H9 (cell line): Measurements from ENCODE around the gene ITM2B. TPM values are rescaled to one million over a fixed set of nuclear protein-coding genes. Genes with fewer than 3 reads are reported as not detected.

Experiments used
- DNase-seq: peaks from one replicate; pipeline ENCODE4 v3.0.0-alpha.2; 2017
- H2AFZ ChIP-seq: one replicate; pipeline ENCODE4 v1.6.1; 2013; ENCODE audit warnings: mild to moderate bottlenecking, low read length, control low read depth, moderate library complexity
- H2AK5ac ChIP-seq: 2 replicates; pipeline ENCODE4 v1.6.1; 2013; ENCODE audit warnings: low read length, control low read depth, mixed read lengths; ENCODE audit not compliant: insufficient read length
- H2BK120ac ChIP-seq: one replicate; pipeline ENCODE4 v1.6.1; 2013; ENCODE audit warnings: low read depth, mild to moderate bottlenecking, low read length, control low read depth, inconsistent platforms; ENCODE audit not compliant: poor library complexity, severe bottlenecking
- H2BK12ac ChIP-seq: 2 replicates; pipeline ENCODE4 v1.6.1; 2013; ENCODE audit warnings: low read length, control low read depth, mixed read lengths, low read depth; ENCODE audit not compliant: insufficient read length
- H2BK15ac ChIP-seq: 2 replicates; pipeline ENCODE4 v1.6.1; 2013; ENCODE audit warnings: low read depth, low read length, control low read depth
- H2BK20ac ChIP-seq: one replicate; pipeline ENCODE4 v1.6.1; 2013; ENCODE audit warnings: low read depth, mild to moderate bottlenecking, low read length, control low read depth, inconsistent platforms; ENCODE audit not compliant: poor library complexity, severe bottlenecking
- H2BK5ac ChIP-seq: 2 replicates; pipeline ENCODE4 v1.6.1; 2013; ENCODE audit warnings: low read length, control low read depth, mixed read lengths; ENCODE audit not compliant: insufficient read length
- H3K14ac ChIP-seq: 2 replicates; pipeline ENCODE4 v1.6.1; 2013; ENCODE audit warnings: low read length, control low read depth; ENCODE audit not compliant: insufficient read depth
- H3K18ac ChIP-seq: 2 replicates; pipeline ENCODE4 v1.6.1; 2013; ENCODE audit warnings: low read depth, mild to moderate bottlenecking, mixed read lengths, low read length, control low read depth; ENCODE audit not compliant: insufficient read length
- H3K23ac ChIP-seq: 2 replicates; pipeline ENCODE4 v1.6.1; 2013; ENCODE audit warnings: low read length, control low read depth, mixed read lengths, low read depth; ENCODE audit not compliant: insufficient read length
- H3K23me2 ChIP-seq: 2 replicates; pipeline ENCODE4 v1.6.1; 2013; ENCODE audit warnings: low read depth, mild to moderate bottlenecking, mixed read lengths, low read length, control low read depth; ENCODE audit not compliant: insufficient read length, poor library complexity, severe bottlenecking
- H3K27ac ChIP-seq: 2 replicates; pipeline ENCODE4 v1.5.1; 2013; ENCODE audit warnings: low read length, control low read depth, mixed read lengths, low read depth; ENCODE audit not compliant: insufficient read length
- H3K27me3 ChIP-seq: 2 replicates; pipeline ENCODE4 v1.6.1; 2013; ENCODE audit warnings: low read length, control low read depth, inconsistent platforms; ENCODE audit not compliant: insufficient read depth
- H3K4ac ChIP-seq: 2 replicates; pipeline ENCODE4 v1.6.1; 2013; ENCODE audit warnings: low read depth, mild to moderate bottlenecking, control low read depth, inconsistent platforms, low read length, moderate library complexity
- H3K4me1 ChIP-seq: 2 replicates; pipeline ENCODE4 v1.6.1; 2013; ENCODE audit warnings: low read length, control low read depth, inconsistent platforms; ENCODE audit not compliant: insufficient read depth
- H3K4me2 ChIP-seq: 2 replicates; pipeline ENCODE4 v1.6.1; 2013; ENCODE audit warnings: low read length, control low read depth, mixed read lengths; ENCODE audit not compliant: insufficient read length, insufficient read depth
- H3K56ac ChIP-seq: 2 replicates; pipeline ENCODE4 v1.6.1; 2013; ENCODE audit warnings: low read depth, mild to moderate bottlenecking, mixed read lengths, low read length, control low read depth; ENCODE audit not compliant: insufficient read length
- H3K79me1 ChIP-seq: 2 replicates; pipeline ENCODE4 v1.6.1; 2013; ENCODE audit warnings: low read depth, mild to moderate bottlenecking, moderate library complexity, low read length, control low read depth, inconsistent platforms; ENCODE audit not compliant: insufficient read depth, poor library complexity, severe bottlenecking
- H3K79me2 ChIP-seq: 2 replicates; pipeline ENCODE4 v1.6.1; 2013; ENCODE audit warnings: low read length, control low read depth, inconsistent platforms; ENCODE audit not compliant: insufficient read depth
- H3K9ac ChIP-seq: 2 replicates; pipeline ENCODE4 v1.6.1; 2013; ENCODE audit warnings: low read length, control low read depth, mixed read lengths; ENCODE audit not compliant: insufficient read length; ENCODE audit errors: extremely low read depth
- H3K9me3 ChIP-seq: one replicate; pipeline ENCODE4 v1.6.1; 2013; ENCODE audit warnings: low read depth, low read length, inconsistent platforms; ENCODE audit not compliant: control insufficient read depth
- H3T11ph ChIP-seq: one replicate; pipeline ENCODE4 v1.6.1; 2013; ENCODE audit warnings: mild to moderate bottlenecking, low read length, control low read depth, inconsistent platforms
- H4K20me1 ChIP-seq: one replicate; pipeline ENCODE4 v1.6.1; 2013; ENCODE audit not compliant: control insufficient read depth, insufficient read length, insufficient read depth
- H4K5ac ChIP-seq: 2 replicates; pipeline ENCODE4 v1.6.1; 2013; ENCODE audit warnings: low read depth, mild to moderate bottlenecking, mixed read lengths, low read length, control low read depth; ENCODE audit not compliant: insufficient read length
- H4K8ac ChIP-seq: replicated peaks from 2 replicates; pipeline ENCODE4 v1.6.1; 2013; ENCODE audit warnings: low read length, control low read depth, mixed read lengths, low read depth; ENCODE audit not compliant: insufficient read length
- H4K91ac ChIP-seq: 2 replicates; pipeline ENCODE4 v1.6.1; 2013; ENCODE audit warnings: low read depth, mild to moderate bottlenecking, moderate library complexity, mixed read lengths, low read length, control low read depth; ENCODE audit not compliant: insufficient read length
- H3K27ac Mint-ChIP-seq, 3 experiments: 2 replicates in 2 of 3; 3 replicates in 1 of 3; pipeline ENCODE4 v1.8.0; 2020 to 2021; ENCODE audit warnings: mixed read lengths in 3 of 3, mild to moderate bottlenecking in 1 of 3, moderate library complexity in 1 of 3
- H3K27me3 Mint-ChIP-seq: 2 replicates; pipeline ENCODE4 v1.8.0; 2021; ENCODE audit warnings: low read depth, mild to moderate bottlenecking, moderate library complexity, mixed read lengths
- H3K36me3 Mint-ChIP-seq, 3 experiments: 2 replicates in 2 of 3; 3 replicates in 1 of 3; pipeline ENCODE4 v1.8.0; 2020 to 2021; ENCODE audit warnings: low read depth in 3 of 3, mixed read lengths in 3 of 3; ENCODE audit not compliant: insufficient read depth in 1 of 3
- H3K4me1 Mint-ChIP-seq, 2 experiments: 2 replicates each; pipeline ENCODE4 v1.8.0; 2020; ENCODE audit warnings: mixed read lengths in 2 of 2
- H3K4me3 Mint-ChIP-seq, 2 experiments: 2 replicates in 1 of 2; 3 replicates in 1 of 2; pipeline ENCODE4 v1.8.0; 2020 to 2021; ENCODE audit warnings: mild to moderate bottlenecking in 2 of 2, mixed read lengths in 2 of 2, moderate library complexity in 1 of 2
- H3K9me3 Mint-ChIP-seq, 2 experiments: 2 replicates in 1 of 2; 3 replicates in 1 of 2; pipeline ENCODE4 v1.8.0; 2020; ENCODE audit warnings: mild to moderate bottlenecking in 2 of 2, mixed read lengths in 2 of 2, moderate library complexity in 1 of 2
- WGBS: extraction: QIAGEN DNeasy Blood & Tissue Kit; methylation state at CpG from one replicate; pipeline ENCODE4 v1.1.7; 2013; ENCODE audit warnings: missing lambda C conversion rate, low lambda C conversion rate, mixed read lengths; ENCODE audit not compliant: insufficient read length; ENCODE audit errors: extremely low coverage; 5-methylcytosine and 5-hydroxymethylcytosine counted together
- total RNA-seq: library from RNA; stranded (reverse); gene quantifications from 2 replicates; pipeline ENCODE4 v1.2.1, GENCODE V29; 2021
- TF ChIP-seq, protein P1 (sequence below): fragments of 200-600 bp; sonication (generic); conservative IDR thresholded peaks from 3 replicates; pipeline ENCODE4 v1.8.0; 2021; ENCODE audit warnings: antibody characterized with exemption, mild to moderate bottlenecking

ITM2B gene
- total RNA-seq, 1 experiment from 2014 or later, result 175 TPM

GRCh38 chr13:48220981-48221685 lies 11.9 kb upstream of the ITM2B start:
- Histone ChIP-seq H4K20me1 (no peaks in the 10 kb centered on the region), H2BK20ac (no peak overlapping the region), H3K4me1 (no peaks in the 10 kb centered on the region), H3T11ph (no peak overlapping the region), H3K23ac (no peak overlapping the region), H3K9ac (no peak overlapping the region), H3K9me3 (no peaks in the 10 kb centered on the region), H4K5ac (no peak overlapping the region), H3K79me1 (no peaks in the 10 kb centered on the region), H2BK15ac (no peak overlapping the region), H3K23me2 (no peaks in the 10 kb centered on the region), H2BK5ac (no peak overlapping the region), H3K14ac (no peak overlapping the region), H2AFZ (no peak overlapping the region), H2BK12ac (no peak overlapping the region), H3K4me2 (no peak overlapping the region), H3K18ac (no peak overlapping the region), H2BK120ac (no peak overlapping the region), H3K4ac (no peak overlapping the region), H3K56ac (no peak overlapping the region), H4K91ac (no peak overlapping the region), H2AK5ac (no peak overlapping the region), H4K8ac (no peak overlapping the region), H3K79me2 (no peaks in the 10 kb centered on the region), H3K27ac (no peak overlapping the region), H3K27me3 (no peaks in the 10 kb centered on the region)
- no peak for DNase-seq
- no CpG with 5 or more reads among the region's 8 CpGs for WGBS
- Mint-ChIP-seq H3K4me1 (peaks cover 0 to 2% of the 10 kb centered on the region in 2 experiments; a peak in 1 of 4 replicates), H3K27ac (no peak overlapping the region), H3K4me3 (no peak overlapping the region), H3K36me3 (peaks cover 0 to 8% (median 0%) of the 10 kb centered on the region in 3 experiments; a peak in 2 of 7 replicates), H3K27me3 (no peaks in the 10 kb centered on the region), H3K9me3 (peaks cover 8 to 13% of the 10 kb centered on the region in 2 experiments; a peak in 3 of 5 replicates)
- TF ChIP-seq, protein P1, sequence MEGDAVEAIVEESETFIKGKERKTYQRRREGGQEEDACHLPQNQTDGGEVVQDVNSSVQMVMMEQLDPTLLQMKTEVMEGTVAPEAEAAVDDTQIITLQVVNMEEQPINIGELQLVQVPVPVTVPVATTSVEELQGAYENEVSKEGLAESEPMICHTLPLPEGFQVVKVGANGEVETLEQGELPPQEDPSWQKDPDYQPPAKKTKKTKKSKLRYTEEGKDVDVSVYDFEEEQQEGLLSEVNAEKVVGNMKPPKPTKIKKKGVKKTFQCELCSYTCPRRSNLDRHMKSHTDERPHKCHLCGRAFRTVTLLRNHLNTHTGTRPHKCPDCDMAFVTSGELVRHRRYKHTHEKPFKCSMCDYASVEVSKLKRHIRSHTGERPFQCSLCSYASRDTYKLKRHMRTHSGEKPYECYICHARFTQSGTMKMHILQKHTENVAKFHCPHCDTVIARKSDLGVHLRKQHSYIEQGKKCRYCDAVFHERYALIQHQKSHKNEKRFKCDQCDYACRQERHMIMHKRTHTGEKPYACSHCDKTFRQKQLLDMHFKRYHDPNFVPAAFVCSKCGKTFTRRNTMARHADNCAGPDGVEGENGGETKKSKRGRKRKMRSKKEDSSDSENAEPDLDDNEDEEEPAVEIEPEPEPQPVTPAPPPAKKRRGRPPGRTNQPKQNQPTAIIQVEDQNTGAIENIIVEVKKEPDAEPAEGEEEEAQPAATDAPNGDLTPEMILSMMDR, result no peak
